Choroid plexus epithelial cell (primary cell): ENCODE results near the gene FTCDNL1.

ENCODE experiments used
- DNase-seq: peaks from one replicate; pipeline ENCODE4 v3.0.0-alpha.2; 2010; ENCODE audit warnings: low read depth
- H3K4me3 ChIP-seq: 2 replicates; pipeline ENCODE4 v1.5.1; 2011; ENCODE audit warnings: low read depth, mild to moderate bottlenecking, control low read depth, low read length, moderate library complexity
- TF ChIP-seq, protein P1 (sequence below): conservative IDR thresholded peaks from 2 replicates; pipeline ENCODE4 v1.5.1; 2011; ENCODE audit warnings: low read depth, mild to moderate bottlenecking, control low read depth, inconsistent platforms, low read length, moderate library complexity

The FTCDNL1 gene

DNA sequence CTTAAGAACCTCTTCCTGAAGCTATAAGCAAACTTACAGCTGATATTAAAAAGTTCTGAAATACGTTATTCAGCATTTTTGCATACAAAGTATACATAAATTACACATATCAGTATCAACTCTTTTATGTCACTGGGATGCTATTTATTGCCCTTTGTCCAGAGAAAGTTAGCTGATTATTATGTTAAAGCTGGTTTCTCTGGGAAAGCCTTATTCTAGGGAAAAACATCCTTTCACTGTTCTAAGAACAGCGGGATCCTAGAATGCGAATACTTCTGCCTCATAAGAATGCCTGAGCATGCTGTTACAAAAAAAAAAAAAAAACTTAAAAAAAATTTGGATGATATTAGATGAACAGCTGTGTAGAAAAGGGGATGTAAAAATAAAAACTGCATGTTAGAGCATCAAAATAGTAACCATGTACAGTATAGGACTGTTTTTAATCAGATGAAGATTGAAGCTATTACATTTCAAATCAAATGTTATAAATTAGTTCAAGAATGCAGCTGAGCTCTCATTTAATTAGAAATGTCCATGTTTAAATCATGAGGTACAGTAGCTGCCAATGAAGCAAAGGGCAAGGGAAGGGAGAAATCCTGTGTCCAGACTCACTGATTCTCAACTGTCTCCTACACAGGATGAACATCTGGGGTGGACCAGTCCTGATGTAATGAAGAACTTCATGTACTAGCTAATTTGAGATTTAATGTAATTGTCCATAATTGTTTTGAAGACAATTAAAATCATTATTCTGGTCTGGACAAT lies 8.2 kb downstream of the FTCDNL1 start:
- no peak overlapping the region for H3K4me3 ChIP-seq
- TF ChIP-seq, protein P1, sequence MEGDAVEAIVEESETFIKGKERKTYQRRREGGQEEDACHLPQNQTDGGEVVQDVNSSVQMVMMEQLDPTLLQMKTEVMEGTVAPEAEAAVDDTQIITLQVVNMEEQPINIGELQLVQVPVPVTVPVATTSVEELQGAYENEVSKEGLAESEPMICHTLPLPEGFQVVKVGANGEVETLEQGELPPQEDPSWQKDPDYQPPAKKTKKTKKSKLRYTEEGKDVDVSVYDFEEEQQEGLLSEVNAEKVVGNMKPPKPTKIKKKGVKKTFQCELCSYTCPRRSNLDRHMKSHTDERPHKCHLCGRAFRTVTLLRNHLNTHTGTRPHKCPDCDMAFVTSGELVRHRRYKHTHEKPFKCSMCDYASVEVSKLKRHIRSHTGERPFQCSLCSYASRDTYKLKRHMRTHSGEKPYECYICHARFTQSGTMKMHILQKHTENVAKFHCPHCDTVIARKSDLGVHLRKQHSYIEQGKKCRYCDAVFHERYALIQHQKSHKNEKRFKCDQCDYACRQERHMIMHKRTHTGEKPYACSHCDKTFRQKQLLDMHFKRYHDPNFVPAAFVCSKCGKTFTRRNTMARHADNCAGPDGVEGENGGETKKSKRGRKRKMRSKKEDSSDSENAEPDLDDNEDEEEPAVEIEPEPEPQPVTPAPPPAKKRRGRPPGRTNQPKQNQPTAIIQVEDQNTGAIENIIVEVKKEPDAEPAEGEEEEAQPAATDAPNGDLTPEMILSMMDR = no peak
- no peak for DNase-seq

DNA sequence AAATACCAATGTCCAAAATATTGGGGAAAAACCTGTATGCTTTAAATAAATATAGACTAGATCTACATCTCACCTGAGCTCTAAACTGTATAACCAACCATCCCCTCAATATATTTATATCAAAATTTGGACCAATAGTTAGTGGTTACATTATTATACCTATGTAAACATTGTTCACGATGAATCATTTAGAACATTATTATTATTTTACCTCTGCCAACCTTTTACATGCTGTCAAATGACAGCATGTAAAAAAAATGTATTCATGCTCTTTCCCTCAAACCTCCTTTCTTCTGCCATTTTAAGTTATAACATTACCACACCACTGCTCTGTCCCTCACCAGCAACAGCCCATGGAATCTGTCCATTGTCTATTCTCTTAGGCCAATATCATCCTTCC lies 9.6 kb downstream of the FTCDNL1 start:
- TF ChIP-seq, protein P1 = no peak
- DNase-seq = no peak
- no peak overlapping the region for H3K4me3 ChIP-seq

DNA sequence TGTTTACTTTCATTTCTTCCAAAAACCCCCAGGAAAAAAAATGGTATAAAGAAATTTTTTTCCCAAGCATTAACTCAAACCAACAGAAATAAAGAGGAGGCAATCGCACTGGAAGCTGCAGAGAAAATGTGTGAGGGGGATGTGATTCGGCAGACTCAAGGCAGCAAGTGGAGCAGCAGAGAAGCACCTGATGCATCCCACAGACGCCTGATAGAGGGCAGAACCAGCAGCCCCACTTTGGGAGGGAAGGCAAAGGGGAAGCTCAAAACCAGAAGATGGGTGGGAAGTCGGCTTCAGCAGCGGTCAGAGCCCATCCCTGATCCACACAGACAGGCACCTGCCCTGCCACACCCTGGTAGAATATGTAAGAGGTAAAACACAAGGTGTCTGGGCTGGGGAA lies 12.6 kb downstream of the FTCDNL1 start:
- TF ChIP-seq, protein P1 = no peak

DNA sequence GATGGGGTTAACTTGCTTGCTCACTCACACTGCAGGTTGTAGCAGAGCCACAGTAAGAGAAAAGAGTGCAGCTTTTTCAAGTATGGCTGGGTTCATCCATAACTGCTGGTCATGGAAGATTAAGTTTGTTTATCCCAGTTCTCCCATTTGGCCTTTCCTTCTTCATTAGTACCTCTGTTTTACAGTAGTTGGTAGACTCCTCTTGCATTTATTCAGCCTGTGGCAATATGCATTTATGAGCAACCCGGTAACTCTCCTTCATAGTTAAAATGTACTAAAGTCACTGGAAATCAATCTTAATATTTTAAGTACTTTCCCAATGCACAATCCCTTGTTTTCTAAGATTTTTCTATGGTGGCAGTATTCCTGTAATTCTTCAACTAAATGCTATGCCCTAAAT lies 14.0 kb downstream of the FTCDNL1 start:
- TF ChIP-seq, protein P1 = no peak
- no peak for DNase-seq
- no peak overlapping the region for H3K4me3 ChIP-seq

More for the DNA sequence above, 12.6 kb downstream of the FTCDNL1 start:
- no peak for DNase-seq
- no peak overlapping the region for H3K4me3 ChIP-seq

DNA sequence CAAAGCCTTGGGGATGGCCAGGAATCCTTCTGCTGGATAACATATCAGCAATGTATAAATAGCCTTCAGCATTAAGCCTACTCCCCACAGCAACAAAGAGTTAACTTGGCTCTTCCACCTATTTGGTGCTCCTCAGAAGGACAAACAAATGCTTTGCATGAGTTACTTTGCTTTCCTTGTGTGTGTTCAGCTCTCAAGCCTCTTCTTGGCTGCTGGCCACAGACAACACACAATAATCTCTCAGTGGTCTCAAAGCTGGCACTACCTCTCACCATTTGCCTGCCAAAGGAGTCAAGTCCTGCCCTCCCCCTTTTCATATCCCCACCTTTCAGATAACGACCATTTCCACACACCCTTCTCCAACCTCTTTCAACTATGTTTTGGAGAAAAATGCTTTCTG lies 17.5 kb downstream of the FTCDNL1 start:
- DNase-seq = peak; percentile 3
- no peak overlapping the region for H3K4me3 ChIP-seq
- TF ChIP-seq, protein P1 = no peak

DNA sequence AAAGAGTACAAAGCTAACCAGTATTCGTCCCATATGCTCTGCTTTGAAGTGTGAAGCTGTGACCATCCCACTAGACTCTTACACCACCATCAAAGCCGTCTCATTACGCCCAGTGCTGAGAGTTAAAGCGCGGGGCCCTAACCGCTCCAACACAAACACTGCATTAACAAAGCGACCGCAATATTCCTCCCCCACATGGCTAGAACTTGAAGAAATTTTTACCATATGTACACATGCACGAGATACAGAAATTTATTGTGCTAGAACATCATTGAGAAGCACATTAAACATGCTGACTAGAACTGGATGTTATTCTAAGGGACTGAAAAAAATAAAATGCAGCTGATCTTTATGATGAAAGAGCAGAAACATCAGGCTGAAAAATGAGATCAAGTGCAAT lies 20.5 kb downstream of the FTCDNL1 start:
- no peak overlapping the region for H3K4me3 ChIP-seq
- DNase-seq = peak; percentile 2
- TF ChIP-seq, protein P1 = no peak

DNA sequence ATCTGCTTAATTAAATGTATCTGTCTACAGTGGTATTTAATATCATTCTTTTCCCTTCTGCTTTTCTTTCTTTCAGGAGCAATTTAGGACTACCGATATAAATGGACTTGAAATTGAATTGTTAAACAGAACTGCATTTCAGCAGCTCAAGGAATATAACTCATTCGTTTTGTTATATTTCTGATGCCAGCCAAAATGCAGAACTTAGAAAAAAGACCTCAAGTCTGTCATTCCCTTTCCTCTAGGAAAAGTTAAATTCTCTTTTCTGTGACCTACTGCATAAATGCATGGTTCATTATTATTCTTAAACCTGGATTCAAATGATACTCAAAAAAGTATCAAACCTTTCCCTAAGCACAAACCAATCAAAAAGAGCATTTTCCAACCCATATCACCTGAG lies 21.4 kb downstream of the FTCDNL1 start:
- DNase-seq = no peak
- H3K4me3 ChIP-seq = no peak overlapping the region
- TF ChIP-seq, protein P1 = no peak
